Activated T-cell treated with anti-CD3 and anti-CD28 coated beads for 48 hours (primary cell): ENCODE measurements around the gene TBCCD1.
"Not testable (repeated sequence)": the region's sequence is repeated elsewhere in the genome, so short reads cannot be mapped to it uniquely, and the experiment has no call there.

ENCODE experiments used
- DNase-seq: peaks from one replicate; pipeline ENCODE4 v3.0.0-alpha.2; 2020; ENCODE audit warnings: low read depth

TBCCD1 gene

DNA sequence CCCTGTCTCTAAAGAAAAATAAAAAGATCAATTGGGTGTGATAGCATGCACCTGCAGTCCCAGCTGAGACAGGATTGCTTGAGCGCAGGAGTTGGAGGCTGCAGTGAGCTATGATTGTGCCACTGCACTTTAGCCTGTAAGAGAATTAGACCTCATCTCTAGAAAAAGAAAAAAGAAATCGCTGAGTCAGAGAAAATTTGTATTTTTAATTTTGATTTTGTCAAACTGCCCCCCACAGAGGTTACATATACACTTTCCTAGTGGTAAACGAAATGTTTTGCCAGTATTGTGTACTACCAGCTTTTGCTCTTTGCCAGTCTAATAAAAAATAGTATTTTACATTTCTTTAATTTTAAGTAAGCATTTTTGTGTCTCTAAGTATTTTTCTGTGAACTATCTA lies 17.6 kb downstream of the TBCCD1 start:
- DNase-seq = no peak

DNA sequence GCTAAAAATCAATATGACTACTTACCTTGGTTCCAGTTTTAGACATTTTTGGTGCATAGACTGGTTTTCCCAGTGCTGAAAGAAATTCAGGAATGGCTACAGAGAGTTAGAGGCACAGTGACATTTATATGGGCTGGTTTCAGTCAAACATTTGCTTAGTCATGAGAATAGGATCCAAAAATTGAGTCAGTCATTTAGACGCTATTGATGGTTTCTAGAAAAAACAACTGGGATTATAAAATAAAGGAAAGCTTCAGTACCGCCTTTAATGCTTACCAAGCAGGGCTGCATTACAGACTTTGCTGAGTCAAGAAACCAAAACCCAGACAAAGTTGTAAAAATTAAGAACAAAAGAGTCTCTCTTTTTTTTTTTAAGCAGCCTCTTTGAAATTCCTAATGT lies 22.9 kb downstream of the TBCCD1 start, which contains the start of gene CRYGS:
Gene CRYGS (minus strand): TSS at position 100 of the 400 bp plus-strand sequence. CDS start 54 bp downstream, at position 46.
- no peak for DNase-seq

DNA sequence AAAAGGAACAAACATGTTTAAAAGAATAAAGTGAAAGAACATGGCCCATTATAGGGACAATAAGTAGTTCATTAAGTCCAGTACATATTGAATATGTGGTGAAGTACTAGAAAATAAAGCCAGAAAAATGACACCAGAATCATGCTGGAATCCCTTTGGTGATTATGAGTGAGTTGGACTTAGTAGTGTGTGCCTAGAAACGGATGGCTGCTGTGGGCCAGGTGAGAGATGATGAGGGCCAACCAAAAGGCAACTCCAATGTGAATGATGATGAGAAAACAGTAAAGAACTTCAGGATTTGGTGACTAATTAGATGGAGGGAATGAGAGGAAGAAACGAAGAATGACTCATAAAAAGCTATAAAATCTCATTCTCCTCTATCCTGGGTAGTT lies 26.3 kb downstream of the TBCCD1 start:
- DNase-seq = no peak

DNA sequence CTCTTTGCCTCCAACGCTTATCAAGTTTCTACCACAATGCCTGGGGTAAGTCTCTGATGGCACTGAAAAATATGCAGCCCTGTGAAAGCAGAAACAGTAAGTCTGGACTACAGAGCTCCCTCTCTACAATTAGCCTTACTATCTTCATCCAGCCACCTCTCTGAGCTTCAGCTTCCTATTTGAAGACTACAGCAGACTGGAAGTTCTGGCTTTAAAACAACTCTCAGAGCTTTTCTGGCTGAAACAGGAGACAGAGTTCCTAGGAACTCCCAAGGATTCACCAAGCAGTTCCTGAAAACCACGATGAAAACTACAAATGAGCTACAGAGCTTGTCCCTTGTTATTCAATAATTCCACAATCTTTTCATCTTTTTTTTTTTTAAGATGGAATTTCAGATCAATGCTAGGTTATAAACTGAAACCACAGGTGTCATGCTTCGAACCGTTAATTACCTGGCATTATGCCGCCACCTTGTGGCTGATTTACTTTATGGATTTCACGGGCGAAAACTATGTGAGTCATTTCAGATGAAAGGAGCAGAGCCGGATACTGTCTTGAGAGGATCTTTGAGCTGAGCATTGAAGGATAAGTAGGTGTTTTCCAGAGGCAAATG lies 26.8 kb downstream of the TBCCD1 start:
- DNase-seq = peak; percentile 70

DNA sequence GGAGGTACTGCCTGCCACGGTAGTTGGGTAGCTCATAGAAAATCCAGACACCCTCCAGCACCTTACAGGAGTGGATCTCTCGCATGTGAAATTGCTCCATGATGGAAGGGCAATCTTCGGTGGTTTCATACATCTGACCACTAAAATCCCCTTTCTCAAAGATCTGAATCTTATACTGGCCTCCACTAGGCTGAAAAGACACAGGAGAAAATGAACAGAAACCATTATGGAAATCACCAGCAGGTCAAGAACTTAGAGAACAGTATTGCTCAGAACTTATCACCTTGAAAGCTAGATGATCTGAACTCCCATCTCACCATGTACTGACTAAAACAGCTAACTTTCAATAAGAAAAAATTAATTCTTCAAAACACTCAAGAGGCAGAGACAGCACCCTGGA lies 28.4 kb downstream of the TBCCD1 start:
- DNase-seq = no peak

DNA sequence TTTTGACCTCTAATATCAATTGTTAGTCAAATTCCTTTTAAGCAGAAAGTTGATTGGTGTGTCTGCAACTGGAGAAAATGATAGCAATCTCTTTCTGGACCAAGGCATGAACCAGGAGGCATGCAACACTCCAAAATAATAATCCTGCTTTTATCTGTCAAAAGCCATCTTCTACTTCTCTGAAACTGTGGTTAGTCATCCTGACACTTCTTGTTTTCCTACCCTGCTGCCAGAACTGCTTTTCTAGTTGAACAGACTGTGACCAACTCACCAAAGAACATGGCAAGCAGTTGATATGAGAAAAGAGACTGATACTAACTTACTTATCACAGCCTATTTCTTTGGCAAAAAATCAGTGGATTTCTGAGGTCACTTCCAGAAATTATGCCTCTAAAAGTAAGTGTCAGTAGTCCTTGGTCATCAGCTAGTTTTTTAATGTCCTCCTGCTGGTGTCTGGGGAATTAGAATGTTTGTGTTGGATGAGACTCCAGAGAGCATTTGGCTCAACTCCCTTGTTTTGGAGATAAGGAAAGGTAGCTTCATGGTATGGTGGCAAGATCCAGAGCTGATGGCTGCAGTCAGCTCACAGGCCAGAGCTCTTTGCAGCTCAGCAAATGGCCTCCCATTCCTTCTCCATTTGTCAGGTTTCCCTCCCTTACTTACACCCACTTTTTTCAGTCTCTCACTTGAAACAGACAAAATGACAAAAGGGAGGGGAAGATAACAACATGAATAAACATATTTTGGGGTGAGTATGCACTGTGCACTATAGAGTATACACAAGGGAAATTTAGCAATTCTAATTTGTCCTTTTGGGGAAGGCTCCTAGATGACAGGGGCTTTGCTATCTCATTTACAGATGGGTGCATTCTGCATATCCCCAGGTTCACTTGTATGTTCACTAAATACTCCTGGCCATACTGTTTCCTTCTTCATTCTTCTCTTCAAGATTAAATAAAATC lies 30.0 kb downstream of the TBCCD1 start:
- no peak for DNase-seq

DNA sequence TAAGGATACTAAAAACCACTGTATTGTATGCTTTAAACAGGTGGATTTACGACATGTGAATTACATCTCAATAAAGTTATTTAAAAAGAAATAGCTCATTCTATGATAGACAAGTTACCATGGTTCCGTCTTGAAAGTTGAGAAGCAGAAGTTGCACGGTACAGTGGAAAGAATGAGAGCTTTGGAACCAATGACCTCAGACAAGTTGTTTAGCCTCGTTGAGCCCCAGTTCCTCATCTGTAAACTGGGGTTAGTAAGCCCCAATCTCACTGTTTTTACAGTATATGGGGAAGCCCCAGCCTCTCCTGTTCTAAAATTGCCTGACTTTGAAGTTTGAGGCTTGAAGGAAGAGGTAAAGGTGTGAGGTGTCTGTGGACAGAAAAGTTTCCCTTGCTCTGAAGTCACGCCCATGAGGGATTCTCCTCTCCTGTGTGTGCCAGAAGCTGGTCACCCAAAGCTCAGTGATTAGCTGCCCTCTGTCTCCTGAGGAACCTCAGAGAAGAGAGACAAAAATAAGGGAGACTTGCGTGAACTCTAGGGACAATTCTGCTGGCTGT lies 32.9 kb downstream of the TBCCD1 start:
- DNase-seq = no peak

DNA sequence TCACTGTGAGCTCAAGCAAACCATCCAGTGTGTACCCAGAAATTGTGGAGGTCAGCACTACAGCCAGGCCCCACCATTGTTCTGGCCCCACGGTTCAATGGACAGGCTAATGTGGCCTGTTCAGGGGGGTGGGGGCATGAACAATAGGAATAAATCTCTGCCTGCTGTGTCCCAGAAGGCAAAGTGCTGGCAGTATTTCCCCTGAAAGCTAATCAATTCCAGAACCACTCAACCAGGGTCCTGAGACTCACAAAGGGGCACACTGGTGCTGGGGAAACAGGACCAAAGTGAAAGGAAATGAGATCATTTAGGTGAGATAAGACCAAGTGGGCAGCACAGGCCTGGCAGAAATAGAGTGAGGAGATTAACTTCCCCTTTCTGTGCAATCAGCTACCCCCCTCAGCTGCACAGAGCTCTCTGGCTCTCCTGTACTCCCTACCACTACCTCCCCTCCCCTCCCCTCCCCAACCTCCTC lies 34.5 kb downstream of the TBCCD1 start:
- DNase-seq = no peak

DNA sequence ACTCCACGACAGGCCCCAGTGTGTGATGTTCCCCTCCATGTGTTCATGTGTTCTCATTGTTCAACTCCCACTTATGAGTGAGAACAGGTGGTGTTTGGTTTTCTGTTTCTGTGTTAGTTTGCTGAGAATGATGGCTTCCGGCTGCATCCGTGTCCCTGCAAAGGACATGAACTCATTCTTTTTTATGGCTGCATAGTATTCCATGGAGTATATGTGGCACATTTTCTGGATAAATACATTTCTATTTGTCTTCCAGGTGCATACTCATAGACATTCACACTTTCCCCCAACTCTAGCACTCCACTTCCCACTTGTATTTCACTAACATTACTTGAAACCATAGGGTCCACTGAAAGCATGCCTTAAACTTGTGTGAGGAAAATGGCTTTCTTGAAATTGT lies 35.4 kb downstream of the TBCCD1 start:
- DNase-seq = not testable (repeated sequence)

DNA sequence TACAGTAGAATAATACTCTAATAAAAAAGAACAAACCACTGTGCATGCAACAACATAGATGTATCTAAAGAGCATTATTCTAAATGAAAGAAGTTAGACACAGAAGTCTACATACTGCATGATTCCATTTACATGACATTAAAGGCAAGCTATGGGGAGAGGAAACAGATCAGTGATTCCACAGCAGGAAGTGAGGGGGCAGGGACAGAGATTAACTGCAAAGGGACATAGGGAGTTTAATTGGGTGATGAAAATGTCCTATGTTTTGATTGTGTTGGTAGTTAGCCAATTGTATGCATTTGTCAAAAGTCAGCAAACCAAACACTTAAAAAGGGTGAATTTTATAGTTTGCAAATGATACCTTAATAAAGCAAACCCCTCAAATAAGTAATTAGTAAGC lies 36.7 kb downstream of the TBCCD1 start:
- DNase-seq = no peak

DNA sequence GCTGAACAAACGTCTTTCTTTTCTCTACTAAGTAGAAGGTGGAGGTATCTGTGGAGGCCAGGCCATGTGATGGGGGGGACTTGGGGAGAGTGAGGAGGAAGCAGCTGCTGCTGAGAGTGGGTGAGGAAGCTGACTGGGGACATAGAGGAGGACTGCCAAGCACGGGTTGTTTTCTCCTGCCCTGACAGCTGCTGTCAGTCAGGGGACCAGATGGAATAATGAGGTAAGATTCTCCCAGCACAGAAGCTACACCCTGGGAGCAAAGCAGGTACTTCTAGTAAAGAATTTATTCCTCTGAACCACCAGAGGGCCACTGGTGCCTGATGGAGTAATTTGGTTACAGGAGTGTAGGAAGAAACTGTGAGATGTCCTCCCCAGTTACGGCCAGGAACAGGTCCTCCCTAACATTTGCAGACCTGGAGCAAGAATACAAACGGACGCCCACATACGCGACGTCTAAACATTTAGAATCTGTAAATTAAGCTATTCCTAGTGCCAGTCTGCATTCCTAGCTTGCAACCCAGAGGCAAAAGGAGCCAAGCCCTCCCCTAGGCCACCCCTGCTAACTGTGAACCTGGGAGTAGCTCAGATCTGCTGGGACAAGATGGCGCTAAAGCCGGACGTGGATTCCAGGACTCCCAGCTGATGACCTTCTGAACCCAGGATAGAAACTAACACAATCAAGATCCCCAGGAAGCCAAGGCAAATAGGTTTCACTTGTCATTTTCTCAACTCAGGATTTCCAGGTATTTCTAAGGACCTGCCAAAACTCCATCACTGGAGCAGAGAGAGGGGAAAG lies 37.7 kb downstream of the TBCCD1 start:
- DNase-seq = no peak

DNA sequence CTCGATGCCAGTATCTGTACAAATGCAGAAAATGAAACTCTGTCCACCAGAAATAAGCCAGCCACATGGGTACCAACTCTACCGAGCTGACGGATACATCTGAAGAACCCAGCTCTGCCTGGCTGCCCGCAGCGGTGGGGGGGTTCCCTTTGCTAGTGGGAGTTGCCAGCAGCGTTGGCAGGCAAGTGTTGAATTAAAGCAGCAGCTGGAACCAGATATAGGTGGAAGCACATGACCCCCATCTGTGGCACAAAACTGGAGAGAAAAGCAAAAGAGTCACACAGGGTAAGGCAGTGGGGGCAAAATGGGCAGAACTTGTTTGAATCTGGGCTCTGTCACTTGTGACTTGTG lies 40.9 kb downstream of the TBCCD1 start:
- DNase-seq = no peak

DNA sequence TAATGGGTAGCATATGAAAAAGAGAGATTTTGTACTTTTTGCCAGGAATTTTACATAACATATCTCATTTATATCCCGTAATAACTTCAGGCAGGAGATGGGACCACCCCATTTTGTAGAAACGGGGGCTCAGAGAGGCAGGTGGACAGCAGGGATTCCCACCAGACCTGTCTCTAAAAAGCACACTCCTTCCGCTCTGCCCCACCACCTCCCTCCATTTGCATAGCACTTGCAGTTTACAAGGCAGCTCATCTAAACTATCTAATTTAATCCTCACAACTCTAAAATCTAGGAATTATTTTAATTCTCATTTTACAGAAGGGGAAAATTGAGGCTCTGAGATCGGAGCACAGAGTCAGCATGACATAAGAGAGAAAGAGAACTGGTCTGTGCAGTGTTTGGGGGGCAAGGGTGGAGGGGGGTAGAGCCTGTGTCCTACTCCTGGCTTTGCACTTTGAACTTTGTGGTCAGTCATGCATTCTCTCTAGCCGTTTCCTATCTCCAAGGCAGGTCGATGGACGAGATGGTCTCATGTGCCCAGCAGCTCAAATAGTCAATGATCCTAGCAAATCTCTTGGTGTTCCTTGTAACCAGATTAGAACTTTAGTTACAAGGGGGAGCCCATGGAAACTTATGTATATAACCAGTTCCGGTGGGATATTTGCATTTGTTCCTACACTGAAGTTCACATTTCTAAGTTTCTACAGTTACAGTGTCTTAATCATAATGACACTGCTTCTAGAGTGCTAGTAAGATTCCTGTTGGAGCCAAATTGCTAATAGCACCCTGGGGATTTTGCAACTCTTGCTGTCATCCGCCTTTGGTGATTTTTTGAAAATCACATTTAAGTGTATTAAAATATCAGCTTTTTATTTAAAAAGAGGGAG lies 41.5 kb downstream of the TBCCD1 start:
- DNase-seq = no peak

DNA sequence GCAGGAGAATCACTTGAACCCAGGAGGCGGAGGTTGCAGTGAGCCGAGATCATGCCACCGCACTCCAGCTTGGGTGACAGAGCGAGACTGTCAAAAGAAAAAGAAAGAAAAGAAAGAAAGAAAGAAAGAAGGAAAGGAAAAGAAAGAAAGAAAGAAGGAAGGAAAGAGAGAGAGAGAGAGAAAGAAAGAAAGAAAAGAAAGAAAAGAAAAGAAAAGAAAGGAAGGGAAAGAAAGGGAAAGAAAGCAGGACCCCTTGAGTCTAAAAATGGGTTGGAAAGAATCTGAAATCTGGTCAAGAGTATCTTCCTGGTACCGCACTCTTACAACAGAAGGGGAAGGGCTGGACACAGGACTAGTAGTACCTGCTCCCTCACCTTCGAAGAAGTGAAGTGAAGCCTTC lies 42.5 kb downstream of the TBCCD1 start:
- no peak for DNase-seq

DNA sequence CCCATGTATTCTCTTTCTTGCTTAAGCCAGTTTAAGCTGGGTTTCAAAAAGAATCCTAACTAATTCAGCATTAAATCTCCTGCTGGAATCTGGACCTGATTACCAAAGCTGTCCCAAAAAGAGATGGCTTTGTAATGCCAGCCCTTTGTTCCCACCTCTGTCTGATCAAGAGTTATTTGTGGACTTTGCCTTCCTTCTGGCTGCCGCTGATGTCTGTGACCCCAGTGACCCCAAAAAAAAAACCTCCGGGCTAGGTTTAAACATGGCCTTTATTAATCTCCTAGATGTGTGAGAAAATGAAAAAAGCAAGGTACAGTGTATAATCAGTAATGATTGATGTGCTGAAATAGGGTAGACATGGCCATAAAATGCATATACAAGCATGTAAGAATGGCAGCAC lies 43.7 kb downstream of the TBCCD1 start:
- DNase-seq = no peak

DNA sequence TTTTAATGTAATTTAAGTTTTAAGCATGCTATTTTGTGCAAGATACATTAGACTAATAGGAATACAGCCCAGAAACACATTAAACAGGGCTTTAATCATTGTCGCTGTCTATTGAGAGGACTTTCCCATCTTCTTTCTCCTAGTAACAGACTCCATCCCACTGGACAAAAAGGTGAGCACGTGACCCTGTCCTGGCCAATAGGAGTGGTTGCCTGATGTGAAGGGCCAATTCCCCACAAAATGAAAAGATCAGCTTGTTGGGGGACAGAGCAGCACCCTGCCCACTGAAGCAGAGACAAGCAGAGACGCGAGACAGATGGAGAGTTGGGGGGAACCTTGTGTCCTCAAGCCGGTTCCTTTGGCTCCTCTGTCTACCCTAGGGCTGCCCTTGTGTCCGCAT lies 44.1 kb downstream of the TBCCD1 start:
- DNase-seq = no peak

DNA sequence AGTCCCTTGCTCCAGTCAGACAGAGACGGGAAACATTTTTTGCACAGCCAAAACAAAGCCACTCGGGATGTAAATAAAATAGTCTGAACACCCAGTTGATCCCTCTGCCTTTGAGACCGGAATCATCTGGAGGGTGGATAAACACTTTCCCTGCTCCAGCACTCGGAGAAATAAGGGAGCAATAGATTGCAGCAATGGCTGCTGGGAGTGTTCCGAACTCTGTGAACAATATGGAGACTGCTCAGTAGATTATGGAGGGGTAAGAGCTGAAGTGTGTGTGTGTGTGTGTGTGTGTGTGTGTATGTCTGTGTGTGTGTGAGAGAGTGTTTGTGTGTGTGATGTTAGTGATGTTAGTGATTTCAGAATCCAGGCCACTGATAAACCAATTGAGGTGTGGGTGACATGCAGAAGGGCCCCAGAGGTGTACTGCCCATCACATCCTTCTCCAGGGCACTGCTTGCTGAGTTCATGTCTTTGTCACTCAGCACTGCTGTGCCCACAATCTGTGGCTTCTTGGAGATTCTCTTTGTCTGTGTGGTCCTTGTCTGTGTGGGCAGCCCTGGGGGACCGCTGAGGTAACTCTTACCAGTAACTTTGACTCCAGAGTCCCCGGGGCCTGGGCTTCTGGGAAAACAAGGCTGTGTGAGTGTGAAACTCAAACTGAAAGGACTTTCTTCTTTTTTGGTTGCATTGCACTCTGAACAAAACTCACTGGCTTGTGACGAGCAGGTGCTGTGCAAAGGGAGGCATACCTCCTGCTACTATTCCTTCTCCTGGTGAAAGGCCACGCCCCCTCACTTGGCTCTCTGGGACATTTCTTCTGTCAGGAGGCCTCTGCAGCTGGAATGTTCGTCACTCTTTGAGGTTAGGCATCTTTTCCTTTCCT lies 45.9 kb downstream of the TBCCD1 start:
- peak; percentile 53 for DNase-seq

DNA sequence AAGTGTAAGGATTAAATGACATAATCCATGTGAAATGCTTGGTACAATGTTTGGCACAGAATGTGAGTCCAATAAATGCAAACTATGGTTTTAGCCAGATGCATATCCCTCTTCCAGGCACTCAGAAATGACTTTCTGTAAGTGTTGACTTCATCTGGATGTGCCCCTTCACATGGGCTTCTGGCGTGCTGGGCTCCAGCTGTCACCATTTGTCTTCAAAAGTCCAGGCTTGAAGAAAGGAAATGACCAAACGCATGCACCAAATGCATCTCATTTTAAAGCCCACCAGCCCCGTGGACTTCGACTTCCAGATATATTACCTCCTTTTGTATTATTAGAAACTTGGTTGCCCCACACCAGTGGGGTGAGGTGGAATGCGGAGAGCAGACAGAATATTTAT lies 46.7 kb downstream of the TBCCD1 start:
- no peak for DNase-seq

DNA sequence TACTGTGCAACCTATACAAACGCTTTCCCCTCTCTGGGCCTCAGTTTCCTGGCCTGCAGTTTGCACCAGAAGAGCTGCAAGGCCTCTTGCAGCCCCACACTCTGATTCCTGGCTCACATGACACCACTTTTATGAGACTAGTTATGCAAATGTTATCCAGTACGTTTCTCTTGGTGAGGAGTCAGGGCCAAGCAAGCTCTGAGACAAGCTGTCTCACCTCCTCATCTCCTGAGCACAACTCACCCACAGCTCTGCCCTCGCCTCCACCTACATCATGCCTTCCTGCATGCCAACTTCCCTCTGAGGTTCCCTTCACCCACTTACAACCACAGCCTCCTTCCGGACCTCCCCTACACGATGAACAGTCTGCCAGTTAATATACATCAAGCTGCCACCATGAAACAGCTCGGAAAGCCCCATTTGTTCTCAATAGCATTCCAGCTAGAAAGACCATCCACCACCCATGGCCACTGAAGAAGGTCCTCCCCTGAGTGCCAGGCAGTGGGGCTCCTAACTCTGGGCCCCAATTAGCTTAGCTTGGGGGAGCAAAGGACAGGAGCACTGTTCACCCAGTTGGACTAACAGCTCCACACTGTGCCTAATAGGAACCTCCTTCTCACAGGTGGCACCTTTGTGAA lies 48.0 kb downstream of the TBCCD1 start:
- no peak for DNase-seq

DNA sequence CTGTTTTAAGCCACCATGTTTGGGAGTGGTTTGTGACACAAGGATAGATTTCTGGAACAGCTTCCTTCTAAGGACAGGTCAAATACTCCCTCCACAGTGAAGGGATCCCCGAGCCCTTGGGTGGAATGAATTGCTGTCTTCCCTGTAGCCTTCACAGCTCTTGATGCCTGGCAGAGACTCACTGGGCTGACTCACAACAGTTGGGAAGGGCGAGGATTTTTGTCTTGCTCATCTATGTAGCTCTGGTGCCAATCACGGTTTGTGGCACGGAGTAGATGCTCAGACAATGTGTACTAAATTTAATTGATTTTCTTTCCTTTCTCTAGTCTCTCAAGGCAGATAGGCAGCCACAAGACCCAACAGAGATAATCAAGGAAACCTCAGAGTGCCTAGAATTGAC lies 49.9 kb downstream of the TBCCD1 start:
- DNase-seq = no peak
